Mesothelial cell of epicardium (in vitro differentiated cells): ENCODE measurements around the gene DUSP7. TPM values are rescaled to one million over a fixed set of nuclear protein-coding genes. Genes with fewer than 3 reads are reported as not detected.

ENCODE experiments used
- DNase-seq, 2 experiments: peaks; one replicate each; pipeline ENCODE4 v3.0.0; 2021; ENCODE audit warnings: low spot score in 2 of 2; ENCODE audit not compliant: unreplicated experiment in 2 of 2
- H3K27ac Mint-ChIP-seq: 2 replicates; pipeline ENCODE4 v1.8.0; 2021; ENCODE audit warnings: mixed read lengths
- H3K27me3 Mint-ChIP-seq: 2 replicates; pipeline ENCODE4 v1.8.0; 2021; ENCODE audit warnings: low read depth, mixed read lengths
- H3K36me3 Mint-ChIP-seq: 2 replicates; pipeline ENCODE4 v1.8.0; 2021; ENCODE audit warnings: mixed read lengths
- H3K4me1 Mint-ChIP-seq: 2 replicates; pipeline ENCODE4 v1.8.0; 2021; ENCODE audit warnings: mixed read lengths
- H3K4me3 Mint-ChIP-seq: 2 replicates; pipeline ENCODE4 v1.8.0; 2021; ENCODE audit warnings: mild to moderate bottlenecking, moderate library complexity, mixed read lengths
- H3K9me3 Mint-ChIP-seq: 2 replicates; pipeline ENCODE4 v1.8.0; 2021; ENCODE audit warnings: mixed read lengths
- CTCF ChIP-seq: fragments of 200-600 bp; sonication (generic); IDR thresholded peaks from one replicate; pipeline ENCODE4 v1.5.0; 2021; ENCODE audit warnings: antibody characterized with exemption; ENCODE audit not compliant: unreplicated experiment
- total RNA-seq: library from RNA; stranded (reverse); gene quantifications from 3 replicates; pipeline ENCODE4 v1.2.1, GENCODE V29; 2021

The DUSP7 gene
- total RNA-seq, 1 donor from 2014 or later: 32.2 TPM

DNA sequence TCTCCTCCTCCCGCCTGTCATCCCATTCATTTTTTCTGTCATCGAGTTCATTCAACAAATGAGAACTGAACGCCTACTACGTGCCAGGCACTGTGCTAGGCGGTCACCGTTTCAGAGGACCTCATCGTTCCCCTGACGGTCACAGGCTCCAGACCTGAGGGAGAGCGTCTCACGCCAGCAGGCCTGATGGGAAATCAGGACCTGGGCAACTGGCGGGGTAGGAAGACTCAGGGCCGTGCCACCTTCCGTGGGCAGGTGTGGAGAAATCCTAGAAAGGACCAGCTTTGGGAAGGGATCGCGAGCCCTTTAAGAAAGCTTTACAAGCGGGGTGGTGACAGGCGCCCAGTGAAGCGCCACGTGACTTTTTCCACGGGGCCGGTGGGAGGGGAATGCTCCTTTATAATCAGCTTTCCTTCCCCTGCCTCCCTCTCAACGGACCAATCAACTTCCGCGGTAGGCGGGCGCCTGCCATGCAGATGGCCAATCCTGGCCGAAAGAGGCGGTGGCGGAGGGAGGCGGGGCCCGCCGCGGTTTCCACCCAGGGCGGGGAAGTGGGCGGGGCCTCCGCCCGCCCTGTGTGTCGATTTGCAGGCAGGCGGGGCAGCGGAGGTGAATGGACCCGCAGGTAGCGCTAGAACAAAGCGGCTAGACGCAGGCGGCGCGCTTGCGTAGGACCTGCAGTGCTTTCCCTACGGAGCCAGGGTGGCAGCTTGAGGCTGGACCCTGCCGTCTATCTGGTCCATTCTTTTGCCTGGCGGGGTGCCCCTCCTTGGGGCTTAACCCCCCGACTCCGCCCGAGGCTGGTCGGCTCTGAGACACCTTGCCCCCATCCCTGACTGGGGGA, 819 bp upstream of the DUSP7 start:
- TF ChIP-seq CTCF: no peak
- Mint-ChIP-seq H3K36me3 (peaks cover 4% of the 10 kb centered on the region), H3K4me1 (peaks cover 42% of the 10 kb centered on the region)

GRCh38 chr3:52055537-52056351, 627 bp downstream of the DUSP7 start:
- Mint-ChIP-seq H3K36me3 (peaks cover 6% of the 10 kb centered on the region), H3K27ac (peak overlapping the region; percentile 88), H3K4me1 (peaks cover 42% of the 10 kb centered on the region), H3K4me3 (peak overlapping the region; percentile 88), H3K9me3 (no peaks in the 10 kb centered on the region), H3K27me3 (no peaks in the 10 kb centered on the region)
- no peak for TF ChIP-seq CTCF
- DNase-seq: peak in 1 of 2 experiments; percentile 58

More for the DNA sequence above, 819 bp upstream of the DUSP7 start:
- DNase-seq: peak; percentile 98
- no peaks in the 10 kb centered on the region for H3K9me3 Mint-ChIP-seq
- H3K27ac Mint-ChIP-seq: peak overlapping the region; percentile 99
- no peaks in the 10 kb centered on the region for H3K27me3 Mint-ChIP-seq
- H3K4me3 Mint-ChIP-seq: peak overlapping the region; percentile 79

- H3K27me3 Mint-ChIP-seq: no peaks in the 10 kb centered on the region
- peaks cover 42% of the 10 kb centered on the region for H3K4me1 Mint-ChIP-seq
- H3K36me3 Mint-ChIP-seq: peaks cover 8% of the 10 kb centered on the region
- H3K27ac Mint-ChIP-seq: peak overlapping the region; percentile 88
- no peaks in the 10 kb centered on the region for H3K9me3 Mint-ChIP-seq
- DNase-seq: no peak
- H3K4me3 Mint-ChIP-seq: peak overlapping the region; percentile 88
- TF ChIP-seq CTCF: peak; percentile 24
Observed at GRCh38 chr3:52054661-52055511, 1.5 kb downstream of the DUSP7 start.

GRCh38 chr3:52053307-52054304, 2.8 kb downstream of the DUSP7 start:
- peak overlapping the region; percentile 79 for H3K27ac Mint-ChIP-seq
- peaks cover 10% of the 10 kb centered on the region for H3K36me3 Mint-ChIP-seq
- peak overlapping the region; percentile 88 for H3K4me3 Mint-ChIP-seq
- H3K27me3 Mint-ChIP-seq: no peaks in the 10 kb centered on the region
- H3K4me1 Mint-ChIP-seq: peaks cover 38% of the 10 kb centered on the region
- TF ChIP-seq CTCF: no peak
- H3K9me3 Mint-ChIP-seq: no peaks in the 10 kb centered on the region
- no peak for DNase-seq
